ENCODE data around the gene UBE2J2.
"Not testable (repeated sequence)": the region's sequence is repeated elsewhere in the genome, so short reads cannot be mapped to it uniquely, and the experiment has no call there.

The UBE2J2 gene

GRCh38 chr1:1273512-1274298 lies at the start of gene UBE2J2:
UBE2J2 (minus strand) TSS chr1:1273854; CDS start chr1:1267992, 5,862 bp downstream.
- intact Hi-C loops (cut with DNase I): loop anchor here (5.0 kb wide), 1 partner anchor 41 kb away; the partner anchor contains the start of genes B3GALT6 and SDF4
- peak; percentile 83 to 98 (median 95) for DNase-seq

GRCh38 chr1:1322952-1323351 lies 49.3 kb upstream of the UBE2J2 start:
- intact Hi-C loops (cut with DNase I): no loop called here
- no peak for DNase-seq

GRCh38 chr1:1322418-1322817 lies 48.8 kb upstream of the UBE2J2 start:
- no peak for DNase-seq
- intact Hi-C loops (cut with DNase I): no loop called here

- intact Hi-C loops (cut with DNase I): no loop called here
- no peak for DNase-seq
Observed at GRCh38 chr1:1321477-1321876, 47.8 kb upstream of the UBE2J2 start.

- intact Hi-C loops (cut with DNase I): no loop called here
- DNase-seq: no peak
Observed at GRCh38 chr1:1320666-1321448, 47.2 kb upstream of the UBE2J2 start.

GRCh38 chr1:1319646-1319941 lies 45.9 kb upstream of the UBE2J2 start:
- intact Hi-C loops (cut with DNase I): no loop called here
- DNase-seq: no peak

GRCh38 chr1:1318777-1319645 lies 45.4 kb upstream of the UBE2J2 start:
- DNase-seq: no peak
- intact Hi-C loops (cut with DNase I): no loop called here

- peak in 35 of 42 donors; percentile 23 to 91 (median 66) for DNase-seq
- intact Hi-C loops (cut with DNase I): no loop called here
Observed at GRCh38 chr1:1318131-1318652, 44.5 kb upstream of the UBE2J2 start.

GRCh38 chr1:1317420-1317819 lies 43.8 kb upstream of the UBE2J2 start:
- intact Hi-C loops (cut with DNase I): no loop called here
- no peak for DNase-seq

- intact Hi-C loops (cut with DNase I): not testable (repeated sequence)
Observed at GRCh38 chr1:1316199-1316598, 42.5 kb upstream of the UBE2J2 start.

GRCh38 chr1:1315435-1315954 lies 41.8 kb upstream of the UBE2J2 start:
- DNase-seq: no peak
- intact Hi-C loops (cut with DNase I): no loop called here

More at GRCh38 chr1:1316199-1316598, 42.5 kb upstream of the UBE2J2 start:
- DNase-seq: not testable (repeated sequence)

GRCh38 chr1:1314678-1315335 lies 41.2 kb upstream of the UBE2J2 start:
- intact Hi-C loops (cut with DNase I): no loop called here
- no peak for DNase-seq

GRCh38 chr1:1314237-1314586 lies 40.6 kb upstream of the UBE2J2 start:
- no peak for DNase-seq
- intact Hi-C loops (cut with DNase I): no loop called here

GRCh38 chr1:1313500-1314236 lies 40.0 kb upstream of the UBE2J2 start:
- DNase-seq: no peak
- intact Hi-C loops (cut with DNase I): no loop called here

GRCh38 chr1:1312450-1313314 lies 39.0 kb upstream of the UBE2J2 start:
- no peak for DNase-seq
- intact Hi-C loops (cut with DNase I): no loop called here

- DNase-seq: no peak
- intact Hi-C loops (cut with DNase I): no loop called here
Observed at GRCh38 chr1:1311107-1312104, 37.8 kb upstream of the UBE2J2 start.

Data from head of caudate nucleus (tissue), 42 donors.